ENCODE measurements around the gene SRSF7. TPM values are rescaled to one million over a fixed set of nuclear protein-coding genes. Genes with fewer than 3 reads are reported as not detected.
"Not testable (repeated sequence)": the region's sequence is repeated elsewhere in the genome, so short reads cannot be mapped to it uniquely, and the experiment has no call there.

The SRSF7 gene
- total and polyA plus RNA-seq, 3 donors from 2014 or later, result 104 to 169 (median 114) TPM

DNA sequence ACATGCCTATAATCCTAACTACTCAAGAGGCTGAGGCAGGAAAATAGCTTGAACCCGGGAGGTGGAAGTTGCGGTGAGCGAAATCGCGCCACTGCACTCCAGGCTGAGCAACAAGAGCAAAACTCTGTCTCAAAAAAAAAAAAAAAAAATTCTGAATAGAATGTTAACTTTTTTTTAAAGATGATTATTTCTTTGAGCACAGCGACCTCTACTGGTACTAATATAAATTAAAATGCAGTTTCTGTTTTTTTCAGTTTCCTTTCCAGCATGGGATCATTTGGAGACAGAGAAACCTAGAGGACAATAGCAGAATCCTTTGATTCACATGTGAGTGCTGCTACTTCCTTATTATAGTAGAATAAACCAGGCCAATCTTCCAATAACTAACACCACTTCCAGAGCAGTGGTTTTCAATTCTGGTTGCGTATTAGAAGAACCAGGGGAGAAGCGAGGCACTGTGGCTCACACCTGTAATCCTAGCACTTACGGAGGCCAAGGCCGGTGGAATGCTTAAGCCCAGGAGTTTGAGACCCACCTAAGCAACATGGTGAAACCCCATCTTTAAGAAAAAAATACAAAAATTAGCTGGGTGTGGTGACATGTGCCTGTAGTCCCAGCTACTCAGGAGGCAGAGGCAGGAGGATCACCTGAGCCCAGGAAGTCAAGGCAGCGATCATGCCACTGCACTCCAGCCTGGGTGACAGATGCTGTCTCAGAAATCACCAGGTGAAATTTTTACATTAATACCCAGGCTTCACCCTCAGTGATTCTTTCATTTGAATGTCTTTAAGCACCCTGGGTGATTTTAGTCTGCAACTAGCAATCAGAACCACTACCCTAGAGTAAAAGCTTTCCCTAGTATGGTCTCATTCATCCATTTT lies 10.1 kb downstream of the SRSF7 start:
- no peak overlapping the region for H3K4me3 ChIP-seq
- peaks cover 6% of the 10 kb centered on the region for H3K4me1 ChIP-seq
- H3K36me3 ChIP-seq (ENCODE audit: low read depth, missing control alignments), result no peaks in the 10 kb centered on the region
- H3K27me3 ChIP-seq, result no peaks in the 10 kb centered on the region
- DNase-seq, result no peak
- 63 to 64% methylated on average over 11 of the region's 11 CpGs for WGBS, 2 donors
- H3K27ac ChIP-seq, result peak overlapping the region in 1 of 2 donors; percentile 65
- intact Hi-C loops (cut with DNase I; ENCODE audit: low total_unique reads), result no loop called here
- H3K9me3 ChIP-seq, result no peaks in the 10 kb centered on the region
- TF ChIP-seq POLR2A (IDR thresholded peaks at IDR 0.05) (no peak), CTCF (IDR thresholded peaks at IDR 0.05) (peak; percentile 51 to 90 (median 89))

DNA sequence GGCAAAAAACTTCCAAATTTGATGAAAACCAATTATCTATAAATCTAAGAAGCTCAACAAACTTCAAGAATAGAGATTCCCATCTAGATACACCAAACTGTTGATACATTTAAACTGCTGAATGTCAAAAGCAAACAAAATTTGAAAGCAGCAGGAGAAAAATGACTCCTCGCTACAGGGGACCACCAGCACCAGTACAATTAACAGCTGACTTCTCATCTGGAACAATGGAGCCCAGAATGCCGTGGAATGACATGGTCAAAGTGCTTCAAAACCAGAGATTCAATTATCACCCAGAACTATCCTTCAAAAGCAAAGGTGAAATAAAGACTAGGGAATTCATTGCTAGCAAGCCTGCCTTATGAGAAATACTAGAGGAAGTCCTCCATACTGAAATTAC lies 11.6 kb downstream of the SRSF7 start:
- 90% methylated on average over 2 of the region's 2 CpGs for WGBS, 2 donors
- no peak for TF ChIP-seq CTCF (IDR thresholded peaks at IDR 0.05)
- TF ChIP-seq POLR2A (IDR thresholded peaks at IDR 0.05), result no peak
- H3K4me3 ChIP-seq, result no peak overlapping the region
- no peaks in the 10 kb centered on the region for H3K27me3 ChIP-seq
- peaks cover 15% of the 10 kb centered on the region for H3K4me1 ChIP-seq
- no peaks in the 10 kb centered on the region for H3K36me3 ChIP-seq (ENCODE audit: low read depth, missing control alignments)
- H3K9me3 ChIP-seq, result no peaks in the 10 kb centered on the region
- H3K27ac ChIP-seq, result no peak overlapping the region
- intact Hi-C loops (cut with DNase I; ENCODE audit: low total_unique reads), result loop anchor here (10.0 kb wide), 1 partner anchor 155 kb away; no protein-coding TSS in a partner anchor
- DNase-seq, result no peak

DNA sequence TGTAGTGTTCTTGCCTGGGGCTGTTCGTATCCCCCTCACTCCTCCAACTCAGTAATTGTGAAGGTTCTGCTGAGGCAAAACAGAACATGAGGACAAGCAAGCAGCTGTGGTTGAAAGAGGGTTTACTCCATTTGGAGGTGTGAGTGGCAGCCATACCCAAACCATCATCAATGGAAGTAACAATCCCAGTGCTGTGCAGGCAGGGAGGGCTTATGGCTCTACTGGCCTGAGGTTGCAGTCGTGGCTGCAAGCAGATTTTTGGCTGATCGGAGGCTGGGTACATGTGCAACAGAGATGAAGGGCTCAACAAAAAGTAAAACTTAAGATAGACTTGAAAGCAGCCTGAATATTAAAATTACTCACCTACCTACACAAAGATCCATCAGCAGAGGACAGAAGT lies 13.2 kb downstream of the SRSF7 start:
- H3K4me1 ChIP-seq, result peaks cover 15% of the 10 kb centered on the region
- WGBS, 2 donors, result 76 to 86% methylated on average over 3 of the region's 3 CpGs
- no peak for DNase-seq
- H3K4me3 ChIP-seq, result no peak overlapping the region
- H3K27me3 ChIP-seq, result no peaks in the 10 kb centered on the region
- H3K27ac ChIP-seq, result peak overlapping the region; percentile 67 to 76
- TF ChIP-seq CTCF (IDR thresholded peaks at IDR 0.05) (no peak), POLR2A (IDR thresholded peaks at IDR 0.05) (no peak)
- H3K9me3 ChIP-seq, result no peaks in the 10 kb centered on the region
- intact Hi-C loops (cut with DNase I; ENCODE audit: low total_unique reads), result loop anchor here (10.0 kb wide), 1 partner anchor 153 kb away; no protein-coding TSS in a partner anchor
- no peaks in the 10 kb centered on the region for H3K36me3 ChIP-seq (ENCODE audit: low read depth, missing control alignments)

DNA sequence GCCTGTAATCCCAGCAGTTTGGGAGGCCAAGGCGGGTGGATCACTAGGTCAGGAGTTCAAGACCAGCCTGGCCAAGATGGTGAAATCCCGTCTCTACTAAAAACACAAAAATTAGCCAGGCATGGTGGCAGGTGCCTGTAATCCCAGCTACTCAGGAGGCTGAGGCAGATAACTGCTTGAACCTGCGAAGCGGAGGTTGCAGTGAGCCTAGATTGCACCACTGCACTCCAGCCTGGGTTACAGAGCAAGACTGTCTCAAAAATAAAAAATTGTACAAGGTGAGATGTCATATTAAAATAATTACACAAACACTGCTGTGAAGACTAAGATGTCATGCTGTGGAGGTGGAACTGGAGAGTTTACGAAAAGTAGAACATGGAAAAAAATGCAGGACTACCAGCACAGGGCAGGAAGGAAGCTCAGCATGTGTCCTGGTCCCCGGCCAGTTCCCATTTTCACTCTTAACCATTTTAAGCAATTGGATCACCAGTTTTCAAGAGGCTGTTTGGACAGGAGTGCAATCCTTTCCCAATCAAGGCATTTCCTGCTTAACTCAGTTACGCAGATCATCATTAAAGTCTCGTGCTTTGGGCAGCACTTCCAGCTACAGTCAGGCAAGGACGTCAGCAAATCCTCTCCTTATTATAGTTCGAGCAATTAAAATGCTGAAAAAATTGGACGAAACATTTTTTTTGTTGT lies 14.0 kb downstream of the SRSF7 start:
- not testable (repeated sequence) for H3K9me3 ChIP-seq; H3K36me3 ChIP-seq (ENCODE audit: low read depth, missing control alignments); H3K4me3 ChIP-seq; H3K27me3 ChIP-seq
- Histone ChIP-seq H3K4me1 (peaks cover 15% of the 10 kb centered on the region), H3K27ac (peak overlapping the region; percentile 67 to 76)
- WGBS, 2 donors, result 64 to 67% methylated on average over 11 of the region's 11 CpGs
- intact Hi-C loops (cut with DNase I; ENCODE audit: low total_unique reads), result loop anchor here (10.0 kb wide), 1 partner anchor 152 kb away; no protein-coding TSS in a partner anchor
- DNase-seq, result peak; percentile 81

DNA sequence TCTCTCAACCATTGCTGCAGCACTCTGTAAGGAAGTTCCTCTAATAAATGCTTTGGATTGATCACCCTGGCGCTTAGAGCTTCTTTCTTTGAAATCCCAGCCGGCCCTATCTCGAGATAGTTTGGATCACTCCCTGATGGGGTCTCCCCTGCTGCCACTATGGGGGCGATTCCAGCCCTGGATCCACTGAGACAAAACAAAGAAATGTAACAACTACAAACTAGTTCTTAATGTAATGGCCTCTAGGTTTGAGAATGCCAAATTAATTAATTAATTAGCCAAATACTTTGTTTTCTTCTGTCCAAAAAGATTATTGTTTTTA lies 15.2 kb downstream of the SRSF7 start:
- no peak overlapping the region for H3K27ac ChIP-seq
- H3K27me3 ChIP-seq, result no peaks in the 10 kb centered on the region
- no peak for DNase-seq
- no peaks in the 10 kb centered on the region for H3K36me3 ChIP-seq (ENCODE audit: low read depth, missing control alignments)
- no peak overlapping the region for H3K4me3 ChIP-seq
- H3K9me3 ChIP-seq, result no peaks in the 10 kb centered on the region
- intact Hi-C loops (cut with DNase I; ENCODE audit: low total_unique reads), result loop anchor here (10.0 kb wide), 1 partner anchor 151 kb away; no protein-coding TSS in a partner anchor
- 59 to 65% methylated on average over 4 of the region's 4 CpGs for WGBS, 2 donors
- TF ChIP-seq CTCF (IDR thresholded peaks at IDR 0.05), result no peak
- TF ChIP-seq POLR2A (IDR thresholded peaks at IDR 0.05), result no peak
- H3K4me1 ChIP-seq, result peaks cover 15% of the 10 kb centered on the region
